Measurements from ENCODE around the gene MORN1.

The MORN1 gene

DNA sequence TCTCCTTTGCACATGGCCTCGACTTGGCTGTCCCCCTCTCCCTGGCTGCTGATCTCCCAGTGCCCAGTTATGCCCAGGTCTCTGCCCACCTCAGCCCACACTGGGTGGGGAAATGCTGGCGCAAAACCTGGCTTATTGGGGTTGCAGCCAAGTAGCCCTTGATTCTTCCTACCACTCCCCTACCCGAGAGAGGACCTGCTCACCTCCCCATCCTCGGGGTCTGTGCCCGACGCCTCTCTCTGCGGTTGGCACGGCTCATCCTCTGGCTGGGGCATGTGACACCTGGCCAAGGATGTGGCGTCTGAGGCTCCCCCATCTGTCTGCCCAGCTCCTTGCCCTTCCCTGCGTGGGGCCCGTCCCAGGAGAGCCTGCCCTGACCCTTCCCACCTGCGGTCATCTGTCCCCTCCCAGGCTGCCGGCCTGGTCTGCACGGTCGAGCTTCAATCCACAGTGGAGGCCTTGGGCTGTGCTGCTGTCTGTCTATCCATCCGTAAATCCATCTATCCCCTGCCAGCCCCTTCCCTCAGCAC is 27.5 kb upstream of the MORN1 start:
- no peak for DNase-seq

DNA sequence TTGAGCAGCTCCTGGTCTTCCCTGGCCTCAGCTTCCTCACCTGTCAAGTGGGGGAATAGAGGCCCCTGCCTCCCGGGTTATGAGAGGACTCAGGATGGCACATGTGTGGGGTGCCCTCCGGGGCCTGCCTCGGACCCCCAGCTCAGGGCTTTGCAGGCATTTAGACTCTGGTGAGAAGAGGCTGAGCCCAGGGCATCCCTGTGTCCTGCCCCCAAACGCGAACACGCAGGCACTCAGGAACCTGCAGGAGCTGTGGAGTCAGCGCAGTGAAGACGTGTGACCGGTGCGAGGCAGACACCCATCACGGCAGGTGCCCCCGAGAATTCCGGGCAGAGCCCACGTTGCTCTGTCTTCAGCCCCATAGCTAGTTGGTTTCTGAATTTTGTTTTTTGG is 26.5 kb upstream of the MORN1 start:
- DNase-seq = no peak

DNA sequence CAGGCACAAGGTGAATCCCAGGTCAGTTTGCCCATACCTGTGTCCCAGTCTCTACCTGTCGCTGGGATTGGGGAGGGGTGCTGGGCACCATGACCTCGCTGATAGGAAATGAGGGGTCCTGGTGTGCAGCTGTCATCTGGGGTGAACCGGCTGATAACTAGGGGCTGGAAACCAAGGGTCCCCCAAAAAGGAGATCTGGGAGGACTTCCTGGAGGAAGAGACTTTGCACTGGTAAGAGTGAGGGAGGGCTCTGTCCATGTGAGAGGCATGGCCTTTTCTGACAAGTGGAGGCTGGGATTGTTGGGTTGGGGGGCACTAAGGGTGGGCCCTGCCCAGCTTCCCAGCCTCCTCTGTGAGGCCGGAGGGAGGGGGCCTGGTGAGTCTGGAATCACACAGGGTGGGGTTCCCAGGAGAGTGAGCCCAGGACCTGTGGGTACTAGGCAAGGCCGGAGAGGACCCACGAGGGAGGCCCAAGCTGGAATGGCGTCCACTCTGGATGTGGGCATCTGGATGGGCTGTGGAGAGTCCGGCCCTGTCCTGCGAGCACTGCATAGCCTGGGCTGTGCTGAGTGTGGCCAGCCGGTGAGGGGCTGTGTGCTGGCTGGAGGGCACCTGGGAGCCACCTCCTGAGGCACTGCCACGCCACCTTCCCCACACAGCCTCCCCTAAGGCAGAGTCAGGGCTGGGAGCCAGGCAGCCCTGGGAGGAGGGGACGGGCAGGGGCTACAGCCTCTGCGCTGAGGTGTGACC is 25.9 kb upstream of the MORN1 start:
- no peak for DNase-seq

DNA sequence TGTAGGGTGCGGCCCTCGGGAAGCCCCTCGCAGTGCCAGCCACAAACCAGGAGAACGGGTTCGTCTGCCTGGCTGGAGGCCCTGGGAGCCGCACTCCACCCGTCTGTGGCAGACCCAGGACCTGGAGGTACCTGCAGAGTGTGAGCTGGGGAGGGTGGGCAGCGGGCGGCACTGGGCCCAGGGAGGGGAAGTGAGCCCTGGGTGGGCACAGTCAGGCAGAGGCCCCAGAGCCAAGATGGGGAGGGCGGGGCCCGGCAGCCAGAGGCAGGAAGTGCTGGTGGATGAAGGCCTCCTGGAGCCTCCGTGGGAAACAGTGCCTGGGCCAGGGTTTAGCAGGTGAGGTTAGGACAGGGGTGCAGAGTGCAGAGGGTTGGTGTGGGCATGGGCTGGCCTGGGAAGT is 25.0 kb upstream of the MORN1 start:
- no peak for DNase-seq

DNA sequence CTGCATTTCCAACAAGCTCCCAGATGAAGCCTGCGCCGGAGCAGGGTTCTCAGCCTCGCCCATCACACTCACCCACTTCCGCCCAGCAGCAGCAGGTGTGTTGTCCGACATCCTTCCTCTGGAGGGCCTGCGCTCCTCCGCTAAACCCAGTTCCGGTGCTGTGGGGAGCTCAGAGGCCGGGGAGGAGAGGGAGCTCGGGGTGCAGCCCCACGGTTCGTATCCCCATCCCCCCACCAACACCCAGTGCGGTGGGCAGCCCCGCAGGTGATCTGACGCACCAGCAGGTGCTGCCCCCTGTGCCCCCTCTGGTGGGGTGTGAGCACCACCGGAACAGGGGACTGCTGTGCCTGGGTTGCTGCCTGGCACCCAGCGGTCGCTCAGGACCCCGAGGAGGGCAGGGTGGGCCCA is 24.5 kb upstream of the MORN1 start:
- DNase-seq = peak; percentile 52

- no peak for DNase-seq
These were observed 24.0 kb upstream of the MORN1 start for GRCh38 chr1:2415337-2415736.

- DNase-seq = peak; percentile 84
These were observed 23.1 kb upstream of the MORN1 start for GRCh38 chr1:2414297-2414958.

- DNase-seq = no peak
These were observed 22.3 kb upstream of the MORN1 start for GRCh38 chr1:2413495-2414296.

- DNase-seq = no peak
These were observed 21.6 kb upstream of the MORN1 start for GRCh38 chr1:2412773-2413494.

- DNase-seq = peak; percentile 99
These were observed 21.0 kb upstream of the MORN1 start, which contains the start of gene PEX10 for GRCh38 chr1:2412395-2412772. Gene PEX10, minus strand, starts transcription at chr1:2412564. Its CDS starts 62 bp downstream, at chr1:2412502.

DNA sequence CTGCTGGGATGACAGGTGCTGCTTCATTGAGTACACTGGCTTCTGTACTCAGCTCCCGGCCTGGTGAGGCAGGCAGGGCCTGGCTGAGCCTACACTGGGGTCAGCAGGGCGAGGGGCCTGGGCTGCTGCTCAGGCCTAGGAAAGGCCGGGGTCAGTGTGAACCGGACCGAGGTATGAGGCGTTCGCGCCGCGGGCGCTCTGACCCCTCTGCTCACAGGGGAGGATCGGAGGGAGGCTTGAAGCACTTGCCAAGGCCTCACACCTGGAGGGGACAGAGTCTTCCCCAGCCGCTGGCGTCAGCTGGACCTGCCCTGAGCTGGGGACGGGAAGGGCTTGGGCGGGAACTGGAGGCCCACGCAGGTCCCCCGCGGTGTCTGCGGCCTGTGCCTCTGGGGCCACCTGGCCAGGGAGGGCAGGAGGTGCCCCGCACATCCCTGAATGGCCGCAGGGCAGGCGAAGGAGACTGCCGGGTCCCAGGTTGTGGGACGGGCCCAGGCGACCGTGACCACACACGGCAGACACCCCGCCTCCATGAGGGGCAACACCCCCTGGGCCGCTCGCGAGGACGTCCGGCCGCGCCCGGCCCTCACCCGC is 20.5 kb upstream of the MORN1 start:
- DNase-seq = no peak

GRCh38 chr1:2409745-2410144 is 18.4 kb upstream of the MORN1 start:
- no peak for DNase-seq

GRCh38 chr1:2408859-2409276 is 17.5 kb upstream of the MORN1 start:
- DNase-seq = no peak

DNA sequence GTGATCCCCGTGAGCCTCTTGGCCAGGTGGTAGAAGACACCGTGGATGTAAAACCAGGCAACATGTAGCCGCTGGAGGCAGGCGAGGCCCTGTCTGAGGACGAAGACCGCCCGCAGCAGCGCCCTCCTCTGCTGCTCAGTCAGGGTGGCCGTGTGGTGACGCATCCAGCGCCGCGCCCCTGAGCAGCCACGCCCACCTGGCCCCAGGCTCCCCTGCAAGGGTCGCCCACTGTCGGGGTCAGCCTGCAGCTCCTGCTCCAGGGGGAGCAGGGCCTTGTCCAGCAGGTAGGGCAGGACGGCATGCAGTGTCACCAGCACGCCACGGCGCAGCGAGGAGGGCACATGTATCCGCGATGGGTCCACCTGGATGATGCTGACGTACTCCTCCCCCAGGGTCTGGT is 17.1 kb upstream of the MORN1 start:
- no peak for DNase-seq

DNA sequence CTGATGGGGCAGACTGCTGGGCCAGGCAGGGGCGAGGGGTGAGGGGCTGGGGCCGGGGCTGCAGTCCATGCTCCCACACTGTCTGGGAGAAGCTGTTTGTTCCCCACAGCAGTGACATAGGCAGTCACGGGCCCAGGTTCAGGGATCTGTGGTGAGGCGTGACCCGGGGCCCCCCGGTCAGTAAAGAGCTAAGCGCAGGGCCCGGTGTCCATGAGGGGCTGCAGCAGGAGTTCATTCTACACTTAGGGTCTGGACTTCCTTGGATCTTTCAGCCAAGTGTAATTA is 16.6 kb upstream of the MORN1 start:
- DNase-seq = no peak

DNA sequence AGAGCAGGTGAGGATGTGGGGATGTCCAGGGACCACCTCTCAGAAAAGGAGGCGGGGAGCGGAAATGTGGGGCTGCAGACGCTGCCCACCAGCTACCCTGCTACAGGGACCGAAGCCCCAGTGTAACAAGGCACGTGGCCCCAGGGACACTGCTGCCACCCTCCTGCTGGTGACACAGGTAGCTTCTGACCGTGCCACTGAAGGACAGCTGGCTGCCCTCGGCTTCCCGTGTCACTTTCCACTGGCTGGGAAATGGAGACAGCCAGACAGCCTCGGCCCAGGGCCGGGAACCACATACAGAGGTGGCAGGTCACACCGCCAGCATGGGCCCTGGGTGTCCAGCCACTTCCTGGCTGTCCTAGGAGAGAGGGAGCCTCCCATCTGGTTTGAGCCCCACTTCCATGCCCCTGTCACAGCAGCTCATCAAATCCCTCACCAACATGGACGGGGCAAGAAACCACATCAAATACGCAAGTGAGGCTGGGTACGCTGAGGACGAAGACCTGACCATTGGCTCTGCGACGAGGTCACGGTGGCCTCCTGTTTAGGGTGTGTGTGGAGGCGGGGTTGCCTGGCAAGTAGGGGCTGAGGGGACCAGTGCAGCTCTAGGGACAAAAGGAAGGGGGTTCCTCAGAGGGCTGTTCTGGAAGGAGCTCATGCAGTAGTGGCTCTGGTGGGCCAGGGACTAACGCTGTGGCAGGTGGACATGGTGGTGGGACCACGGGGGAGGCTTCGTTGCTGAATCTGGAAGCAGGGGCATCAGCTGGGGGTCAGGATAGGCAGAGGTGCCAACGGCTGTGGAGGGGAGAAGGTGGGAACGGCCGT is 16.0 kb upstream of the MORN1 start:
- no peak for DNase-seq

- DNase-seq = no peak
These were observed 15.2 kb upstream of the MORN1 start for GRCh38 chr1:2406451-2407041.

GRCh38 chr1:2405588-2406295 is 14.4 kb upstream of the MORN1 start:
- no peak for DNase-seq

GRCh38 chr1:2404890-2405511 is 13.6 kb upstream of the MORN1 start:
- no peak for DNase-seq
